ENCODE measurements around the gene MAS1.

MAS1 gene

DNA sequence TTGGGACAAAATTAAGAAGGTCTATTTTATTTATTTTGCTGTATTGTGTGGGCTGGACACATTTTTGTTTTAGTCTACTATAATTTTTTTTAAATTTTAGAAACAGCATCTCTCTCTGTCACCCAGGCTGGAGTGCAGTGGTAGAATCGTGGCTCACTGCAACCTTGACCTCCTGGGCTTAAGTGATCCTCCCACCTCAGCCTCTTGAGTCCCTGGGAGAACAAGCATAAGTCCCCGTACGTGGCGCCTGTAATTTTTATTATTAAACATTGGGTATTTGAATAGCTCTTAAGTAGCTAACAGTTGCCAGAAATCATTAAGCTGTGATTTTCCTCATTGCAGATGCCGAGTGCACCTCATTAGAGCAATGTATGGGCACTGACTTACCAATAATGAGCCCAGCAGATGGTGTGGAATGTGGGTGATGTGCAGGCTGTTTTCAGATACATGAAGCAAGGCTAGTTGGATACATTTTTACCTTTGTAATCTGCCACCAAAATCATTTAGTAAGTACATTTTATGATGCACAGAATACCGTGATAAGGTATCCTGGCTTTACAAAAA, 10.3 kb upstream of the MAS1 start:
- peak; percentile 61 for DNase-seq

DNA sequence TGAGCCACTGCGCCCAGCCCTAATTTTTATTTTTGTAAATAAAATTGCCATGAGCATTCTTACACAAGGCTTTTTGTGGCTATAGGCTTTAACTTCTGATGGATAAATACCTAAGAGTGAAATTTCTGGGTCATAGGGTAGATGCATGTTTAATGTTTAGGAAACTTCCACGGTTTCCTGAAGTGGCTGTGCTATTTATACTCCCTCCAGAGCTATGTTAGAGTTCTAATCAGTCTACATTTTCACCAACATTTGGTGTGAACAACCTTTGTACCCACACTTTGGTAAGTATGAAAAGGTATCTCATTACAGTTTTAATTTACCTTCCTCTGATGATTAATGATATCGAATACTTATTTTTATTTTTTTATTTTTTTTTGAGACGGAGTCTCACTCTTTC, 6.1 kb upstream of the MAS1 start:
- DNase-seq = no peak

DNA sequence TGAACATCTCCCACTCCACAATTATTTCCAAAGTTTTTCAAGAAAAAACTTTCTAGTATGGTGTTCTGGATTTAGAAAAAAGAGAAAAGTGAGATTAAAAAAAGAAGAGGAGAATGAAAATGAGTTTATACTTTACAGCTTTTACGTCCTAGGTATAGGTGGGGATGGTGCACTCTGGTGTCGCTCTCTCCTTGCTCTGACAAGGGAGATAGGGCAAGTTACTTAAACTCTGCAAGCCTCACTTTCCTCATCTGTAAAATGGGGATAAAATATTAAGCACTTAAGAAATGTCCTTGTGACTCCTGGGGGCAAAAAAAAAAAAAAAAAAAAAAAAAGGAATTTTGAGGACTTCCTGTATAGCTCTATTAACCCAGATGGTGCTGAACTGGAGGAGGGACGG, 4.5 kb upstream of the MAS1 start:
- DNase-seq = no peak

DNA sequence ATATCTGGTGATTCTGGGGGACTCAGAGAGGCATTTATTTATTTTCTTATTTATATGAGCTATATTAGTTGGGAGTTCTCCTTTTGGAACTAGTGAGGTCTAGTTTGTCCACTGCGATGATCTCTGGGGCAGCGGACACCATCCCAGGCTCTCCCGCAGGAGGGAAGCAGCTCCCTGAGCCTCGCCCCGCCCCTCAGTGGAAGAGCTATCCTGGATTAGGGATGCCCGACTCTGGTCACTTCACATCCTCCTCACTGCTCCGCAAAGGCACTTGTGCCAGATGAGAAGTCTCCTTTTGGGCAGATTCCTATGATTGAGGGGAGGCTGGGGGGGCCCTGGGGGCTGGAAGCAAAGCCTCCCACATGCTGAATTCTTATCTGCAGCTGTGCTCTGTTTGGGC, 3.6 kb upstream of the MAS1 start:
- DNase-seq = no peak

DNA sequence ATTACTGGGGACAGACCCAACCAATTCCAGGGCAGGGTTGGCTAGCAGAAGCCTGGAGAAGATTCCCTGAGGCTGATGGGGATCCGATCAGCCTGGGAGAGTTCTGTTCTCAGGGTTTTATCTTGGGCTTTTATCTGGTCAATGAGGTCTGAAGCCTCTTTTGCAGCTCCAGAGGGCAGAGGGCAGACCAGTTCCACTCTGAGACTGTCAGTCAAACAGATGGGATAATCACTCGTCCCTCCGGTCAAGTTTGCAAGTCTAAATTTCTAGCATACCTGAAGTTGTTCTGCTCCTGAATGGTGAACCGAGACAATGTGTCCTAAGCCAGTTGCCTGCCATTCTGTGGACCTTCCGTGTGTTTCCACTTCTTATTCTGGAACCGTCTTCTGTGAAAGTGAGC, 3.0 kb upstream of the MAS1 start:
- DNase-seq = no peak

DNA sequence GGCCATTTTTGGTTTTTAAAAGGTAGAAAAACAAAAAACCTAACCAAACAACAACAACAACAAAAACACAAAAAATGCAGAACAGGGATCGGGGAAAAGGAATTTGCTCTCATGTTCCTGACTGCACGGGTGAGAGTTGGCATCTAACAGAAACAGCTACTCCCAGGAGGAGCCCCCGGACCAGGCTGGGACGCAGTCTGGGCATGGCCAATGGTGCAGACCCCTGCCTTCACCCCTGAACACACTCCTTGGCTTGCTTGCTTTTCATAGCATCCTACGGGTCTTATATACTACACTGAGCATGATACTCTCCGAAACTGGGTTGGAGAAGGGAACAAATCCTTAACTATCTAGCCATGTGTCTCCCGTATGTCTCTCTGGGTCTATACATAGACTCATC, 587 bp upstream of the MAS1 start:
- DNase-seq = no peak

DNA sequence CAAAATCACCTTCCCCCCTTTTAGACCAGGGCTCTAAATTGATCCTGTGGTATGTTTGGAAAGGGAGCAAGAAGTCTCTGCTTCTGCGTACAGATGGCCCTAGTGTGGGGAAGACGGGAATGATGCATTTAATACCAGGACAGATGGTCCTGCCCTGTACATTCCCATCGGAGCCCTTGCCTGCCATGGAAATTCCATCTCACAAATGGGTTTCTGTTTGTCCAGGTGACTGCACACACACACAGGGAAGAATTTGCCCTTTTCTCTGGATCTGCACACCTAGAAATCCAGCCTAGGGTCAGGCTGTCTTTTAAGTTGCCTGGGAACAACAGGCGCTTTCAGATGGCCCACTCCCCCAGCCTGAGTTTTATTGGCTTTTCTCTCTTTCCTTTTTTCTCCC, 1.3 kb downstream of the MAS1 start:
- DNase-seq = no peak

DNA sequence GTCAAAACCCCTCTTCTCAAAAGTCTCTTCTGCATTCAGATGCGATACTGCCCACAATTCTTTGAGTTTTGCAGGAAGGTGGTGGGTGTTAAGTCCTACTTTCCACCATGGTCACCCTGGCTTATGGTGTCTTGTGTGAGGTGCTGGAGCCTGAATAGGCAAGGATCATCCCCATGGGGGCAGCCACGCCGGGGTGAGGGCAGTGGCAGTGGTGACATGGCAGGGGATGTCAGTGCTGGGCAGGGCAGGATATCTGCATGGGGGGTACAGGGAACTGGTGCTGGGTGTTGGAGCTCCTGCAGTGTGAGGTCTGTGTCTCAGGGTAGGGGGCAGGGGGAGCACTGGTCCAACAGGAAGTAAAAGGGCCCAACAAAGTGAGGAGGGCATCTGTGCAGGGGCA, 2.3 kb downstream of the MAS1 start:
- DNase-seq = no peak

DNA sequence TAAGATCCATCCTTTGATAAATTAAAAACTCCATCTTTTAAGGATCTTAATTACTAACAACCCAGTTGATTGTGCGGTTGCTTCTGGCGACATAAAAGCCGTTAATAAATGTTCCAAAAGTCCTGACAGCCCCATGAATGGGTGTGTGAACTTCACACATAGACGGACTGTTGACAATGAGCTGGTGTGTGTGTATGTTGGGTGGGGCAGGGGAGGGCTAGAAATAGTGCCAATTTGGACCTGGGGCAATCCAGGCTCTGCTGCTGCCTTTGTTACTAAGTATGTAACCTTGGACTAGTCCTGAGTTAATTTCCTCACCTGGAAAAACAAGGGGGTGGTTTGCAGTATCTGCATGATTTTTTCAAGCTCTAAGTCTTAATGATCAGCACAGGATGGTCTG, 4.2 kb downstream of the MAS1 start:
- DNase-seq = no peak

DNA sequence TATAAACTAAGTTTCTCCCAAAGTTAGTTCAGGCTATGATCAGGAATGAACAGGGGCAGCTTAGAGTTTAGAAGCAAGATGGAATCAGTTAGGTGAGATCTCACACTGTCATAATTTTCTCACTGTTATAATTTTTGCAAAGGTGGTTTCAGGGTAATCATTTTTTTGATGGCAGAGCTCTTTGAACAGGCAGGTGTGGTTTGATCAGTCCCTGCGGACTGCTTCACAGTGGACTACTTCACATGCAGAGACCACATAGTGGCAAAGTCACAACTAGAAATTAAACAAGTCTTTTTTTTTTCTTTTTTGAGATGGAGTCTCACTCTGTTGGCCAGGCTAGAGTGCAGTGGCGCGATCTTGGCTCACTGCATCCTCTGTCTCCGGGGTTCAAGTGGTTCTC, 6.8 kb downstream of the MAS1 start:
- no peak for DNase-seq

DNA sequence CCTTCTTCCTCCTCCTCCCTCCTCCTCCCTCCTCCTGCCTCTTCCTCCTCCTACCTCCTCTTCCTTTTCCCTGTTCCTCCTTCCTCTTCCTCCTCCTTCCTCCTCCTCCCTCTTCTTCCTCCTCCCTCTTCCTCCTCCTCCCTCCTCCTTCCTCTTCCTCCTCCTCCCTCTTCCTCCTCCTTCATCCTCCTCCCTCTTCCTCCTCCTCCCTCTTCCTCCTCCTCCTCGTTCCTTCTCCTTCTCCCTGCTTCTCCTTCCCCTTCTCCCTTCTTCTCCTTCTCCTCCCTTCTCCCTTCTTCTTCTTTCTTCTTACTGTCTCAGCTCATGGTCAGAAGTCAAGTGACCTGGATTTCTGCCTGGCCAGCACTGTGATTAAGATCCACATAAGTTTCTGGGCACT, 7.7 kb downstream of the MAS1 start:
- no peak for DNase-seq

DNA sequence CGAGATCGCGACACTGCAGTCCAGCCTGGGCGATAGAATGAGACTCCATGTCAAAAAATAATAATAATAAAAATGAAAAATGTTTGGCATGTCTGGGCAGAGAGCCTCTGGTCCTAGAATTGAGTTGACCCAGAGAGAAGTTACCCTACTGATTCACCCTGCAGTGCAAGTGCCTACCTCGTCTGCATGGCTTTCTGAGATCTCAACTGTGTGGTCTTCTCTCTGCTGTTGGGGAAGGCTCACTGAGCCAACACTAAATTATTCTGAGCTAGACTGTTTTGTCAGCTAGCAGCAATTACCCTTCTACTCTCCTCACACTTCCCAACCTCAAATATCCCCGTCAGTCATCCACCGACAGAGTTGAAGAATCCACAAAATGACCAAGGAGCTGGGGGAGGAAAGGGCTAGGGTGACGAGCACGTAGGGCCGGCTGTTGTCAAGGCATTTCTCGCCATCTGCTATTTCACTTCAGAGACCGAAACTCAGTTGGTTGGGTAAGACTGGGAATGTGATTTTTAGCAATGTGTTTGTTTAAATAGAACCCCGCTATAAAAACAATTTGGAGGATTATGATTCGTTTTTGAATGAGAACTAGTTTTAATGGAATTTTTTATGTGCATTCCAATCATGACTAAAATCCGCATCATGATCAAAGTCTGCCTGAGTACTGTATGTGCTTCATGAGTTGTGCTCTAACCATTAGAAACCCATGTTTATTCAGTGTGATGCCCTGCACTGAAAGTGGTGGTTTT, 9.4 kb downstream of the MAS1 start:
- DNase-seq = no peak

DNA sequence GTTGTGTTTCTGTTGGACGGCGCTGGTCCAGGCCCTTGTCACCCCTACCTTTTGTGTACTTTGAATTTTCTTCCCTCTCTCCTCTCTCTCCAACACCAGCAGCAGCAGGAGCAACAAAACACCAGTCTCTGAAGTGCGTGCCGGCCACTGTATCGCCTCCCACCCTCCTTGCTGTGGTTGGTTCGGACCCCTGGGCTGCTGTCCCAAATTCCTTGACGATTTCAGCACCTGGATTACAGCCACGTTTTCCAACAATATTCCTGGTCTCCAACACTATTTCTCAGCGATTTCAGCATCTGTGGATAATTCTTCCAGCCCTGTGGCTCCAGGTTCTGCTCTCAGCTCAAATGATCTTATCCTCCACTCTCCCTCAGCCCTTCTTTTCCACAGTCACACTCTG, 11.8 kb downstream of the MAS1 start:
- no peak for DNase-seq

DNA sequence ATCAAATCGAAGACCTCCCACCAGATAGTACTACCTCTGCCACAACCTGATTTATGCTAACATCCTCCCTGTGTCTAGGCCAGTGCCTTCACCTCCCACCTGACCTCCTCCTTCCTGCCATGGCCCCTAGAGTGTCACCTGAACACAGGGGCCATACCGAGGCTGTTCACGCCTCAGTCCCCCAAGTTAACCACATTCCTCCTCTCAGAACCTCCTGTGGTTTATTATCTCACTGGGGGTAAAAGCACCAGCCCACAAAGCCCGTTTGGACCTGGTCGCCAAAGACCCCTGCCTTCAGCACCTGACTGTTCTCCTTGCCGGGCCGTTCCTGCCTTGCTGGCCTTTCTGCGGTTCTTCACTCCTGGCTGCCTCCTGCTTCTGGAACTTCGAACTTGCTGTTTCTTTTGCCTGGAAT, 13.7 kb downstream of the MAS1 start:
- DNase-seq = no peak

DNA sequence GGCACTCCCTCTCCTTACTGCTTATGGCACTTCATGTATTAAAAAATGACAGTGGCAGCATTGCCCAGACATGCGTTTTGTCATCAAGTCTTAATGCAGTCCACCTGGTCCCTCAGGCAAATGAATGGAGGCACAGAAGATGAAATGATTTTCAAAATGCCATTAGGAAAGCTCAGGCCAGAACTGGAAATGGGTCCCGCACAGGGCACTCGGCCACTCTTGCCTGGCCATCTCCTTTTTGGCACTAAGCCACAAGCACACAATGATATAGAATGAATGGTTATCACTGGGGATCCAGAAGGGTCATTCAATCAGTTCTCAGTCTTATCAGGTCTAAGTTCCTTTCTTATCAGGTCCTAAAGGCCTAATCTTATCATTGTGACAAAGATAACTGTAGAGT, 15.6 kb downstream of the MAS1 start:
- no peak for DNase-seq

DNA sequence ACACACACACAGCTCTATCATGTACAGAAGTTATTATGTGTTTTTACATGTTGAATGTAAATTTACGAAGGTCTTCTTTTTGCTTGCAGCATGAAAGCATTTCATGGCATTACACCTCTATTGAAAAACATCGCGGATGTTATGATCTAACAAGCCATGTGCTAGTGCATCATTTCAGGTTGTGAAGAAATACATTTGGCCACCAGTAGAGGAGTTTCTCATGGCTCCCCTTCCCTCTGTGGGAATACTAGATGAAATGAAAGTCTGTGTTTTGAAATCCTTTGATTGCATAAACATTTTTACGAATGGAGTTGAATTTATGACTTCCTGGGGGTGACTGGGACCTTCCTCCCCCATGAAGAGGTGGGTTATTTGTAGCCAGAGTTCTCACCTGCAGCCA, 17.7 kb downstream of the MAS1 start:
- no peak for DNase-seq

DNA sequence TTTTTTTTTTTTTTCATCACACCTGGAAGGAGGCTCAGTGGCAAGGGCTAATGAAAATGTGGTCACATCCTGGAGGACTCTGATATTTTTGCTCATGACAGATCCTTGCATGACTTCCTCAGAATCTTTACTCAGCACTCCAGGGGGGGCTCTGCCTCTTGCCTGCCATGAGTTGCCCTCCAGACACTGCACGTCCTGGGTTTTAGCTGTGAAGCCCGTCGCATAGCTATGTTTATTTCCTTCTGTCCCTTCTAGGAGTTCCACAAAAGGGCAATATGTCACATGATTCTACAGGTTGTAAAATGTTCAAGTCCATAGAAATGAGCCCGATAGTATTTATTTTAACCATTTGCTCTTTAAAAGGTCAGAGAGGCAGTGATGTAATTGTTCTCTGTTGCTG, 18.2 kb downstream of the MAS1 start:
- no peak for DNase-seq

DNA sequence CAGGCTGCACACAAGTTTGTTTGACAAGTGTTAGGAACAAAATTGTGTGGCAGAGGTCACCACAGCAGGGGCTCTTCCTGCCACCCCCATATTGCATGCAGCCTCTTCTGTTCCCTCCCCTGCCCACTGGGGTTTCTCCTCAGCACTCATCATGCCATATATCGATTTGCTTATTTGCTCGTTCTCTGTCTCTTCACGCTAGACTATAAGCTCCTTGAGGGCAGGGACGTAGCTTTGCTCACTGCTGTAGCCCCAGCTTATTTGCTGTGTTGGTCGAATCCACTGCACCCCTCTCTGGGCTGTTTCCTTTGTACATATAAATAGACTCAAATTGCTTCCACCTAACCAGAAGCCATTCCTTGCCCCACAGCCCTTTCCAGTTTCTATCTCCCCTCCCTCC, 19.6 kb downstream of the MAS1 start:
- no peak for DNase-seq

DNA sequence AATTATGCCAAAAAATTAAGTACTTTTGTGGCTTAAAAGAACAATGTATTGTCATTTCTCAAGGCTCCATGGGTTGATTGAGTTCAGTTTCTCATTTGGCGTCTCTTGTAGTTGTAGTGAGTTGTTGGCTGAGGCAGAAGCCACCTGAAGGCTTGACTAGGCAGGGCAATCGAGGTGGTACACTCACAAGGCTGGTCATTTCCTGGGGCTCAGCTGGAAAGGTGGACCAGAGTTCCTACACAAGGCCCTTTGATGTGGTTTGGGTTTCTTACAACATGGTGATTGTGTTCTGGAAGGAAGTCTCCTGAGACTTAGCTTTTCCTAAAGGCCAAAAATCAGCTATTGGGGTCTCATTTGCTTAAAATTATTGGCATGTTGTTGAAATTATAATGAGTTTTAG, 22.6 kb downstream of the MAS1 start:
- DNase-seq = no peak

DNA sequence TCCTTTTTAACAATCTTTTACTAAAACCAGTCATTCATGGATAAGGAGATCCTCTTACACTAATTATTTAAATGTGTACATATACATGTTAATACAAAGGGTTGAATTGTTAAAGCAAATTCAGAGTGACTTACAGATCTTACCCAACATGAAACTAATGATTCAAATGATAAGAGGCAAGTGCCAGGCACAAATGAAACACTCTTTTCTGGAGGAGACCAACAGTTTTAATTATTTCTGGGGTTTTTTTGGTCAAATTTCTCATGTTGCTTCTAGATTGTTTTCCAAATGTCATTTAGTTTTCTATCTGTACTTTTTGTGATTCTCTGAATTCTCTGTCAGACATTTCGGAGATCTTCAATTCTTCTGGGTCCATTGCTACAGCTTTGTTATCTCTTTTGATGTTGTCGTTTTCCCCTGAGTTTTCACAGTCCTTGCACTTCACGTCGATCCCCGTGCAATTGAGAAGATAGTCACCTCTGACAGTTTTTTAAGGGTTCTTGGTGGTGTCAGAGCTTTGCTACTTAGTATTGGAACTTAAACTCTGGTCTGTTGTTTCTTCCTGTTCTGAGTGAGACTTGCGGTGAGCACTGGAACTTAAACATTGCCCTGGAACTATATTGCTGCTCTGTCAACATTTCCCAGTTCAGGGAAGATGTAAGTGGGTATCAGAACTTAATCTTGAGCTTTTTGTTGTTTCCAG, 23.2 kb downstream of the MAS1 start:
- DNase-seq = no peak

DNA sequence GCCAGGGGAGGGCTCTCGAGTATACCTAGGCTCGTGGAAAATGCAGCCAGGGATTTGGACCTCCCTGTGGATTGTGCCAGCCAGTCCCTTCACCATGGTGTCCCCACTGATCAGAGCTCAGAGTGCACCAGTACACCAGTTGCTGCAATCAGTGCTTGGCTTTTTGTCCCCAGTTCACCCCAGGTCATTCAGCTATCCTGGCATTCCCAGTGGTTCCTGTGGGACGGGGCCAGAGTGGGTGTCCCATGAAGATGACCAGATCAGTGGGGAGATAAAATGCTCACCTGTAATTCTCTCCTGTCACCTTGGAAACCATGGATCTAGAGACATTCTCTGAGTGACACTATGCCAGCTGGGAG, 23.8 kb downstream of the MAS1 start:
- DNase-seq = no peak

DNA sequence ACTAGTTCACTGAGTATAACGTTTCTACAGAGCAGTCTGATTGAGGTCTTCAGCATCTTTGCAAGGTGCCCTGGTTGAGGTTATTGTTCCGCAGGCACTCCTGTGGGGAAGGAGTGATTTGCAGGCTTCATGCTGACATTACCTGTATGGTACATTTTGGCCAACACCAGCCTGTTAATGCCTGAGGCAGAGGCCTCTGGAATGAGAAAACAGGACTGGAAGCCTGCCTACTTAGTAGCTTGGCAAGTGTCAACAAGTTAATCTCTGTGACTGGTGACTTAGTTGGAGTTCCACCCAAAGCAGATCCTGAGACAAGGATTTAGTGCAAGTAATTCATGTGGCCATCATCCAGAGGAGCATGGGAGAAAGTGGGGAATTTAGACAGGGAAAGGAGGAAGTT, 24.6 kb downstream of the MAS1 start:
- DNase-seq = no peak

DNA sequence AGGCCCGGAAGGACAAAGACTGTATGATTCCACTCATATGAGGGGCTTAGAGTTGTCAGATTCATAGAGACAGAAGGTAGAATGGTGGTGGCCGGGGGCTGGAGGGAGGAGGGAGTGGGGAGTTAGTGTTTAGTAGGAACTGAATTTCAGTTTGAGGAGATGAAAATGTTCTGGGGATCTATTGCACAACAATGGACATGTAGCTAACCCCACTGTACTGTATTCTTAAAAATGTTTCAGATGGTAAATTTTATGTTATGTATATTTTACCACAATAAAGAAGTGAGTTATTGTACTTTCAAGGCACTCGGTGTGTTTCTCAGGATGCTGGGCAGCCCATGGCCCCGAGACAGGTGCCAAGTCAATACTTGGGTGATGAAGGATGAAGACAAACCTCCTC, 25.4 kb downstream of the MAS1 start:
- no peak for DNase-seq

DNA sequence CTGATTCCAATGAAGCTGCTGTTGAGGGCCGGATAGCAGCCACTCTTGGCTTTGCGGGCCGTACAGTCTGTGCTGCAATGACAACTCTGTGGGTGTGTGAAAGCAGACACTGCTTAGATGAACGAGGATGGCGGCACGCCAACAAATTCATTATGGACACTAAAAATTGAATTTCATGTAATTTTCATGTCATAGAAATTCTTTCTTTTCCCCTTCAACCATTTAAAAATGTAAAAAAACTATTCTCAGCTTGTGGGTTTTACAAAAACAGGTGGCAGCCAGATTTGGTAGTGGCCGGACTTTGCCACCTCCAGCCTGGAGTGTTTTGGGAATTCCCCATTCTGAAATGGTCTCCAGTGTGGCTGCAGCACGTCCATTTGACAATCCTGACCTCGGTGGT, 26.0 kb downstream of the MAS1 start:
- DNase-seq = no peak

DNA sequence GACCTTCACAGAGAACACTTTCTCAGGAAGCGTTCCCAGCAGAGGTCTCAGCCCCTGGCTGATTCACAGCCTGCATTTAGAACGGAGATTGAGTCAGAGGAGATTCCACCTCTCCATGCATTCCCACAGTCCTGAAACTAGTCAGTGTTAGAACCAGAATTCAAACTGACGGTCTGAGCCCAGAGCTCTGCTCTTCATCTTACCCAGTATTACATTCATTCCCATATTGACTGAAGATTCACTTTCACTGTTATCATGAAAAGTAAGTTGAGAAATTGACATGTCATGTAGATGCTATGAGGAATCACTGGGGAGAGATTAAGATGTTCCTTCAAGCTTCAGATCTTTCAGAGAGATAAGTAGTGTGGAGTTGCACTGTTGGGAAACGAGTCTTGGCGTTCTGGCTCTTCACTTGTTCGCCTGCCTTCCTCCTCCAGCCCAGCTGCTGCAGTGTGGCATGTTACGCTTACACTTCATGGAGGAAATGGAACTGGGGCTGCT, 28.3 kb downstream of the MAS1 start:
- no peak for DNase-seq
